GM12873 (cell line): ENCODE data around the gene DYNLL2.

Experiments used
- CTCF ChIP-seq: IDR thresholded peaks from 2 replicates; pipeline ENCODE4 v1.5.1; 2012; ENCODE audit warnings: low read depth, mild to moderate bottlenecking, moderate library complexity, low read length, control low read depth; ENCODE audit not compliant: insufficient read depth; ENCODE audit errors: missing control alignments

Gene DYNLL2

GRCh38 chr17:58082870-58083490, at the start of gene DYNLL2:
Gene DYNLL2, plus strand, starts transcription at chr17:58083419. Its CDS starts 3,672 bp downstream, at chr17:58087091.
- no peak for TF ChIP-seq CTCF

- TF ChIP-seq CTCF: no peak
These were observed 43.2 kb upstream of the DYNLL2 start for GRCh38 chr17:58039975-58040374.

- no peak for TF ChIP-seq CTCF
These were observed 42.8 kb upstream of the DYNLL2 start for GRCh38 chr17:58040386-58040785.

- TF ChIP-seq CTCF: no peak
These were observed 42.1 kb upstream of the DYNLL2 start for GRCh38 chr17:58041161-58041560.

GRCh38 chr17:58043221-58044181, 39.7 kb upstream of the DYNLL2 start:
- TF ChIP-seq CTCF: no peak

- no peak for TF ChIP-seq CTCF
These were observed 36.8 kb upstream of the DYNLL2 start for GRCh38 chr17:58046239-58047094.
